Bronchial epithelial cell (primary cell): ENCODE data around the gene NOS2. TPM values are rescaled to one million over a fixed set of nuclear protein-coding genes. Genes with fewer than 3 reads are reported as not detected.

Experiments used
- DNase-seq: peaks from one replicate; pipeline ENCODE4 v3.0.0-alpha.2; 2010; ENCODE audit warnings: low read depth
- FAIRE-seq: peaks from 2 replicates; lab custom pipeline; 2011; peaks lifted over from hg19 to GRCh38; lab: Jason Lieb, UNC
- H3K27me3 ChIP-seq: 2 replicates; pipeline ENCODE4 v1.5.1; 2011; ENCODE audit warnings: low read length; ENCODE audit not compliant: control insufficient read depth, insufficient read depth
- H3K36me3 ChIP-seq: 2 replicates; pipeline ENCODE4 v1.5.1; 2011; ENCODE audit warnings: low read length; ENCODE audit not compliant: control insufficient read depth, insufficient read depth
- H3K4me3 ChIP-seq: 2 replicates; pipeline ENCODE4 v1.5.1; 2011; ENCODE audit warnings: mild to moderate bottlenecking, low read depth, low read length, control low read depth
- CTCF ChIP-seq: IDR thresholded peaks from 2 replicates; pipeline ENCODE4 v1.5.1; 2011; ENCODE audit warnings: mild to moderate bottlenecking, moderate library complexity, low read length, control low read depth, inconsistent platforms; ENCODE audit not compliant: insufficient read depth, severe bottlenecking
- total RNA-seq: library from RNA; depleted of rRNA; stranded (reverse); fragments of >200 nt; gene quantifications from 2 replicates; pipeline ENCODE4 v1.2.1, GENCODE V29; 2014

Gene NOS2
- total RNA-seq, 1 donor from 2014 or later, result under 0.01 TPM

GRCh38 chr17:27793906-27794569 lies 6.3 kb downstream of the NOS2 start:
- FAIRE-seq (no peak), DNase-seq (no peak)
- TF ChIP-seq CTCF, result no peak
- H3K36me3 ChIP-seq, result no peaks in the 10 kb centered on the region
- peaks cover 16% of the 10 kb centered on the region for H3K27me3 ChIP-seq
- no peak overlapping the region for H3K4me3 ChIP-seq

- H3K36me3 ChIP-seq, result no peaks in the 10 kb centered on the region
- peaks cover 16% of the 10 kb centered on the region for H3K27me3 ChIP-seq
- H3K4me3 ChIP-seq, result no peak overlapping the region
- no peak for TF ChIP-seq CTCF
- DNase-seq (no peak), FAIRE-seq (no peak)
These were observed 7.0 kb downstream of the NOS2 start for GRCh38 chr17:27793168-27793905.

- Histone ChIP-seq H3K27me3 (peaks cover 13% of the 10 kb centered on the region), H3K36me3 (no peaks in the 10 kb centered on the region), H3K4me3 (no peak overlapping the region)
- no peak for TF ChIP-seq CTCF
- FAIRE-seq, result no peak
- DNase-seq, result no peak
These were observed 8.2 kb downstream of the NOS2 start for GRCh38 chr17:27792095-27792494.

- DNase-seq, result no peak
- no peak for TF ChIP-seq CTCF
- no peak for FAIRE-seq
- Histone ChIP-seq H3K4me3 (no peak overlapping the region), H3K27me3 (peaks cover 8% of the 10 kb centered on the region), H3K36me3 (no peaks in the 10 kb centered on the region)
These were observed 11.4 kb downstream of the NOS2 start for GRCh38 chr17:27788919-27789318.

- DNase-seq, result no peak
- Histone ChIP-seq H3K36me3 (no peaks in the 10 kb centered on the region), H3K27me3 (no peaks in the 10 kb centered on the region), H3K4me3 (no peak overlapping the region)
- TF ChIP-seq CTCF, result no peak
- no peak for FAIRE-seq
These were observed 16.6 kb downstream of the NOS2 start for GRCh38 chr17:27783440-27784350.
